IPS-15b (cell line): ENCODE results near the gene FBXW8.

ENCODE experiments used
- H3K27me3 ChIP-seq: one replicate; pipeline ENCODE4 v1.6.1; 2013; ENCODE audit warnings: low read length; ENCODE audit not compliant: control insufficient read depth, insufficient read depth
- H3K36me3 ChIP-seq: one replicate; pipeline ENCODE4 v1.6.1; 2013; ENCODE audit warnings: low read length; ENCODE audit not compliant: control insufficient read depth, insufficient read depth
- H3K4me1 ChIP-seq: one replicate; pipeline ENCODE4 v1.6.1; 2013; ENCODE audit warnings: mild to moderate bottlenecking, low read length; ENCODE audit not compliant: control insufficient read depth, insufficient read depth
- H3K4me3 ChIP-seq: one replicate; pipeline ENCODE4 v1.5.1; 2013; ENCODE audit warnings: low read depth, low read length
- H3K9ac ChIP-seq: one replicate; pipeline ENCODE4 v1.6.1; 2013; ENCODE audit warnings: low read depth, mild to moderate bottlenecking, low read length
- H3K9me3 ChIP-seq: one replicate; pipeline ENCODE4 v1.6.1; 2013; ENCODE audit warnings: mild to moderate bottlenecking, low read length; ENCODE audit not compliant: control insufficient read depth, insufficient read depth

Gene FBXW8

DNA sequence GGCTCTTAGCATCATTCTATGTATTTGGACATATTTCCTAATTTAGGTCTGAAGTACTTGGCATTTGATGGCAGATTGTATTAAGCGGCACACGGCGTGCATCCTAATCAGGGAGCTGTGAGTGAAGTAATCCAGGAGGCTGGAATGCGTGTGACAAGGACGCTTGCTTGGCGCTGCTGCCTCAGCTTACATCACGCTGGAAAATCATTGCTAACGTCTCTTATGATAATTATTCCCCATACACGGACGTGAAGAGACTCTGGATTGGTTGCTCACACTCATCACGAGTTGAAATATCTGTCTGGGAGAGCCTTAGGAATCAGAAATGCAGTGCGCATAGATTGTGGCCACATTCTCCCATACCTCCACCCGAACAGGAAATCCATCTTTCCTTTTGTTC is 85.3 kb downstream of the FBXW8 start:
- Histone ChIP-seq H3K36me3 (no peaks in the 10 kb centered on the region), H3K9me3 (no peaks in the 10 kb centered on the region)

DNA sequence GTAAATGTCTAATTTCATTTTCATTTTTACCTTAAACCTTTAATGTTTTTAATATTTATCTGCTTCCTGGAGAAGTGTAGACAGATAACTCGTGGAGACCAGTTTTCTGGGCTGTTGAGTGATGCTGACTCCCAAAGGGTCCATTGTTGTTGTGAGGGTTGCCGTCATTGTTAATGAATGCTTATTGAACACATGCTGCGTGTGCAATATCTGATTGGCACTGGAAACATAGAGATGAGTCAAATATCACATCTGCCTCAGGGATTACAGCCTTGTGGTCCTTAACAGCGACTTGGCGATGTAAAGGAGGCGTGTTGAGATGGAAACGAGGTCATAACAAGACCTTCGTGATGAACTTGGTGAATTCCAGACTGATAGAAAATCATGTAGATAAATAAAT is 85.9 kb downstream of the FBXW8 start:
- Histone ChIP-seq H3K9me3 (no peaks in the 10 kb centered on the region), H3K27me3 (no peaks in the 10 kb centered on the region), H3K36me3 (peaks cover under 1% of the 10 kb centered on the region), H3K4me3 (no peak overlapping the region), H3K4me1 (peaks cover 3% of the 10 kb centered on the region), H3K9ac (no peak overlapping the region)

More for the DNA sequence above, 85.3 kb downstream of the FBXW8 start:
- Histone ChIP-seq H3K9ac (no peak overlapping the region), H3K4me1 (peaks cover 2% of the 10 kb centered on the region), H3K4me3 (no peak overlapping the region), H3K27me3 (no peaks in the 10 kb centered on the region)

DNA sequence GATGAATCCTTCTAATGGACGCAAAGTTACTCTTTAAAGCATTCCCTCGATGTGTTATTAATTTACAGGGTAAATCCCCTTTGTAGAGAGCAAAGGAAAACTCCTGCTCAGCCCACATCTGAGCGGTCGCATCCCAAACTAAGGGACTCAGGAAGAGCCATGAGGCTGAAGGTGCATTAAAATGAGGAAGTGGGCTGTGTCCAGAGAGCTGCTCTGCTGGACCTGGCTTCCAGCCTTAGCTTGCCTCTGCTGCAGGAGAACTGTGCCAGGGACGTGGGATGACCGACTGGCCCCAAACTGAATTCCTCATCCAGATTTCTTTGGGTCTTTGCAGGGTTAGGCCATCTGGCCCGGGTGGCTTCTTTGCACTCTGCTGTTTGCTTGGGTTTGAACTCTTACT is 88.3 kb downstream of the FBXW8 start:
- Histone ChIP-seq H3K4me3 (no peak overlapping the region), H3K27me3 (no peaks in the 10 kb centered on the region), H3K4me1 (peaks cover 3% of the 10 kb centered on the region), H3K9ac (no peak overlapping the region), H3K9me3 (no peaks in the 10 kb centered on the region), H3K36me3 (peaks cover 5% of the 10 kb centered on the region)

DNA sequence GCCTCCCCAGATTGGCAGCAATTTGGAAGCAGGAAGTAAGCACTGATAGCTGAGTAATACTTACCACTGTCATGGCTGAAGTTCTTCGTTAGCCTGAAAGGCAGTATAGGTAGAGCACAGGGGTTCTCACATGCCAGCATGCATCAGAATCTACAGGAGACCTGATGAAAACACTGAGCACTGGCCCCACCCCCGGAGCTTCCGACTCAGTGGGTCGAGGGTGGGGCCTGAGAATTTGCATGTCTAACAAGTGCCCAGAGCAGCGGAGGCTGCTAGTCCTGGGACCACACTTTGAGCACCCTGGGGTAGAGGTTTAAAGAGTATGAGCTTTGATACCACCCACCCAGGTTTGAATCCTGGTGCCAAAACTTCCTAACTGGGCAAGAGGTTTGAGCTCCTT is 89.6 kb downstream of the FBXW8 start:
- Histone ChIP-seq H3K9ac (no peak overlapping the region), H3K9me3 (no peaks in the 10 kb centered on the region), H3K36me3 (peaks cover 5% of the 10 kb centered on the region), H3K27me3 (no peaks in the 10 kb centered on the region), H3K4me1 (peaks cover 3% of the 10 kb centered on the region), H3K4me3 (no peak overlapping the region)

DNA sequence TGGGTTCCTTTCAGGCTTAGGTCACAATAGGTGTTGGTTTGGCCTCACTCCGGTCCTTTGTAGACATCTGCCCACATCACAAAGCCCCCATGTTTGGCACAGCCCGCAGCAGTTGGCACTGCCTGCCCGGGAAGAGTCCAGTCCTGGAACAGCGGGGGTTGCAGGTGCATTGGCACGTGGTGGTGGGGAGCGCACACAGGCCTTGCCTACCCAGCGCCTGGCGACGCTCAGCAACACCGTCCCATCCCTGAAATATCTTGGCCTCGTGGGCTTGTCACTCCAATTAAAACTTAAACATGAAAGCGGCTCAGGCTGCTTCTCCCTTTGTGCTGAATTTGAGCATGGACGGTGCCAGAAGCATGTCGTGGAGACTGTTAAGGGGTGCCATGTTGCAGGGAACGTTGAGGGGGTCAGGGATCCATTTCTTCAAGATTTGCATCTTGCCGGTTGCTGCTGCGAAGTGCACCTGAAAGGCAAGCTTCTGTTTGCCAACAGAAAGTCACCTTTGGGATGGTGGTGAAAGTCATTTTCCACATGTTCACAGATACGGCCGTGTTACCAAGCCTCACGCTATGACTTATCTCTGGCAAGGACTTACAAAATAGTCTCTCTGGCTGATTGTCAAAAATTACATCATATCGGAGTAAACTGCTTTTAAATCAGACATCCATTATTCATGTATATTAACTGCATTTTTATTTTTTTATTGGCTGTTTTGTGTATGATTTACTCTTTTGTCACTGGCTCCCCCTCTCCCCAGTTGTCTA is 91.5 kb downstream of the FBXW8 start:
- H3K9me3 ChIP-seq, result no peaks in the 10 kb centered on the region
- no peaks in the 10 kb centered on the region for H3K27me3 ChIP-seq
- H3K4me1 ChIP-seq, result peaks cover 3% of the 10 kb centered on the region
- H3K36me3 ChIP-seq, result peaks cover 9% of the 10 kb centered on the region
- H3K9ac ChIP-seq, result no peak overlapping the region
- no peak overlapping the region for H3K4me3 ChIP-seq

DNA sequence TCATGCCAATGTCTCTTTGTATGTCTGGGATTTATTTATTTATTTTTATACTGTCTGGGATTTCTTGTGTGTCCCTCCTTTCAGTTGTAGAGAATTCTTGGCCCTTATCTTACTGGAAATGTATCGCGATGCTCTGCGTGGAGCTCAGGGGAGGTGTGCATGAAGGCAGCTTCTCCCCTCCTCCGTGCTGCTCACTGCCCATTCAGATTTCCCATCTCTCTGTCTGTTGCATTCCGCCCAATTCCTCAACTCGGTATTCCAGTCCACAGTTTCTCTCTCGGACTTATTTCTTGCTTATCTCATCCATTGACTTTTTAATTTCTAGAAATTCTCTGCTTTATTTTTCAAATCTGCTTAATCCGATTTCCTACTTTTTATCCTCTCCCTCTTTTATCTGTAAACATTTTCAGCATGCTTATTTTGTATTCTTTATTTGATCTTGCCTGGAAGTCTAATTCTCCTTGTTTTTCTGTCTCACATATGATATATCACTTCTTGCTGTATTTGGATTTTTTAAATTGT is 93.2 kb downstream of the FBXW8 start:
- H3K27me3 ChIP-seq, result no peaks in the 10 kb centered on the region
- H3K36me3 ChIP-seq, result peaks cover 9% of the 10 kb centered on the region
- peaks cover 3% of the 10 kb centered on the region for H3K4me1 ChIP-seq
- H3K4me3 ChIP-seq, result no peak overlapping the region
- H3K9ac ChIP-seq, result no peak overlapping the region
- H3K9me3 ChIP-seq, result no peaks in the 10 kb centered on the region

DNA sequence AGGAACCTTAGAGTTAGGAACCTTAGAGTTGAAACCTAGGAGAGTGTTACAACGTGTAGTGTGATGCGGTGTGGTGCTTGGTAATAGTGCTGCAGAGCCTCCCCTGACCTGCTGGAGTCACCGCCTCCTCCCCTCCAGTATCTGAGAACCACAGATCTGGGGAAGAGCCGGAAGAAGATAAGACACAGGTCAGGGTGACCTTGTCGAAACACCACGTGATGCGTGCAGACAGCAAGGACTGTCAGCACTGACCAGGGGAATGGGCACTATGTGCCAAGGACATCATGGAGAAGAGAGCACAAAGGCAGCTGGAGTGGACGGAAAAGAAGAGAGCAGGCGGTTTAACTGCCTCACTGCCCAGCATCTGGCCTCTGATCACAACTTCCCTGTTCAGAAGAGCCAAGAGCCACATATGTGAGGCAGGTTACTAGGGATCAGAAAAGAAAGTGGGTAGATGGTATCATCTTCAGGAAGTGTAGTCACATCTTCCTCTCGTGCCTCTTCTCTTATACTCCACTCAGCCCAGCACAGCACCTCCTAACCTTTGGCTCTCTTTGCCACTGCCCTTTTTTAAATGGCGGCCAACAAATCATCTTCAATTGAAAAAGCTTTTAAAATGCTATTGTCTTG is 94.8 kb downstream of the FBXW8 start:
- no peak overlapping the region for H3K4me3 ChIP-seq
- H3K36me3 ChIP-seq, result peaks cover 9% of the 10 kb centered on the region
- no peaks in the 10 kb centered on the region for H3K9me3 ChIP-seq
- H3K27me3 ChIP-seq, result no peaks in the 10 kb centered on the region
- no peak overlapping the region for H3K9ac ChIP-seq
- peaks cover 13% of the 10 kb centered on the region for H3K4me1 ChIP-seq

DNA sequence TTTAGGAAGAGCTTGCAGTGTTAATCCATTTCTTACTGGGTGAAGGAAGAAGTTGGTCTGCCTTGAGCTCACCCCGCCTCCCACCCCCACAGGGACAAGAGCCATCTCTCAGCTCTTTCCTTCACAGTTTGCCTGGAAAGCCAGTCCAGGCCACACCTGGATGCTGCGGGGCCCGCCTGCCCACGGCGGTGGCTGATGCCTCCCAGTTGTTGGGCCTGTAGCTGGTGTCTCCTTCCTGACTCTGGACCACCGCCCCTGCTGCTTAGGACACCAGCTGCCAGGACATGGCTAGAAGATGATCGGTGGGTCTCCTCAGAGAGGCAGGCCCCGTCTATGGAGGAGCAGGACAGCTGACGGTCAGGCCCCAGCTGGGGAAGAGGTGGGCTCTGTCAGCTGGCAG is 95.6 kb downstream of the FBXW8 start:
- Histone ChIP-seq H3K27me3 (no peaks in the 10 kb centered on the region), H3K9ac (no peak overlapping the region), H3K4me3 (no peak overlapping the region), H3K4me1 (peaks cover 14% of the 10 kb centered on the region), H3K36me3 (peaks cover 9% of the 10 kb centered on the region), H3K9me3 (no peaks in the 10 kb centered on the region)

DNA sequence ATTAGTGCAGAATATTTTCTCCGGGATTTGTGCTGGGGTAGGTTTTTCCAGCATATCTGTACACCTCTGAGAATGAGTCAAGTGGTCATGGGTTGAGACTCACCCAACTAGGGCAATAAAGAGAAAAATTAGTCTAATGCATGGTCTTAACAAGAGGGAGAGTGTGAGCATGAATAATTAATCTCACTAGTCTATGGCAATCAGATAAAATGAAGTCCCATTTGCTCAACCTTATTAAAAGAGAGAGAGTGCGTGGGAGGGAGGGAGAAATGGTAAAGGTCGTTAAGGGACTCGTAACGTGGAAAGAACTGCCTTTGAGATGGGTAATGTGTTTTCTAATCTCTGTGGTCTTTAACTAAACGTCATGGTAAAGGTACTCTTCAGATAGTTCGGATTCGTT is 96.8 kb downstream of the FBXW8 start:
- Histone ChIP-seq H3K4me3 (no peak overlapping the region), H3K9ac (no peak overlapping the region), H3K27me3 (no peaks in the 10 kb centered on the region), H3K4me1 (peaks cover 19% of the 10 kb centered on the region), H3K9me3 (no peaks in the 10 kb centered on the region), H3K36me3 (peaks cover 4% of the 10 kb centered on the region)

DNA sequence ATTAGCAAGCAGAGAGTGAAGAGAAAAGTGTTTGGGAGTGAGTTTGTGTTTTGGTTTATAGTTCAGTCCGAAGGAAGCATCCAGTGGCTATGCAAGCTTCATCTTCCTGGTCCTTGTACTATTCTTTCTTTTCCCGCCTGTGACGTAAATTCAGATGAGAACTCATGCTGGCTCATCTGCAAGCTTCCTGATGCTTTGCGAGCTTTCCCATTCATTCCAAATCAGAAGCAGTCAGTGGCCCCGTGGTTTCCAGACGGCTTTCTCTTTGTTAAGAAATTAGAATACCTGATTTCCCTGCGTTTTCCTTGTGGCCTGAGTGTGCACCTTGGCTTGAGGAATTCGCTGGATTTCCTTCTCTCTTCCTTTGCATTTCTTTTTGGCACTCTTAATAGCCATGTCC is 99.0 kb downstream of the FBXW8 start:
- H3K9me3 ChIP-seq, result no peaks in the 10 kb centered on the region
- no peak overlapping the region for H3K9ac ChIP-seq
- H3K36me3 ChIP-seq, result peaks cover 4% of the 10 kb centered on the region
- H3K4me3 ChIP-seq, result no peak overlapping the region
- H3K27me3 ChIP-seq, result no peaks in the 10 kb centered on the region
- peaks cover 19% of the 10 kb centered on the region for H3K4me1 ChIP-seq

DNA sequence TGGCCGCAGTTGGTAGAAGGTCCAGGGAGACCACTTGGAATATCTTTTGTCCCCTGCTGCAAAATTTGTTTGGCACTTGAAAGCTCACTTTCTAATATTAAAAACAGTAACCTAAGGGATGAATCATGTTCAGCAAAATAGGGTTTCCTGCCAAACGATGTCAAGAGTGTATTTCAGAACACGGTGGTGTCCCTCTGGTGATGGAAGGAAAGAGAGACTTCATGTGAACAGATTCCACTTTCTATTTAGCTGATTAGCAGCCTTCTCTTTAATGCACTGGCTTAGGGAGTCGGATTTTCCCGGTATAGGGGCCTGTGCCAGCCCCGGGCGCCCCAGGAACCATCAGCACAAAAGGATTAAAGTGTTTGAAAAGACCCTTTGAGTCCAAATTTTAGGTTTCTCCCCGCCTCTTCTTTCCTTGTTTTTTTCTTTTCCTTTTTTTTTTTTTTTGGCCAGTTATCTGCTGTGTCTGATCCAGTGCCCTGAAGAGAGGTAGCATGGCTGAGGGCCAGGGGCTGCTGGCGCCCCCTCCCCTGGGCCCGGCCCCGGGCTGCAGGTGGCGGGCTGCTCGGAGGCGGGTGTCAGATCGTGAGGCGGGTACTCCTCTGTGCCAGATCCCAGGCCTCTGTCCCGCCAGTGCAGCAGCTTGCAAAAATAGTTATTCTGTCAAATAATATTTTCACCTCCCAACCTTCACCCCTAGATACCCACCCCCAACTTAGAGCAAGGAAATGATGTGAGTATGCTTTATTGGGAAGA is 100.1 kb downstream of the FBXW8 start:
- no peak overlapping the region for H3K4me3 ChIP-seq
- H3K27me3 ChIP-seq, result no peaks in the 10 kb centered on the region
- peaks cover 19% of the 10 kb centered on the region for H3K4me1 ChIP-seq
- no peak overlapping the region for H3K9ac ChIP-seq
- no peaks in the 10 kb centered on the region for H3K9me3 ChIP-seq
- H3K36me3 ChIP-seq, result no peaks in the 10 kb centered on the region
